Hepatocyte (in vitro differentiated cells): ENCODE data around the gene SPAG16. TPM values are rescaled to one million over a fixed set of nuclear protein-coding genes. Genes with fewer than 3 reads are reported as not detected.

Experiments used
- DNase-seq: peaks from one replicate; pipeline ENCODE4 v3.0.0-alpha.2; 2016; ENCODE audit warnings: low spot score
- H2AFZ ChIP-seq: fragments of 200-600 bp; sonication (generic); 2 replicates; pipeline ENCODE4 v1.6.0; 2016; ENCODE audit warnings: antibody characterized with exemption, mild to moderate bottlenecking
- H3K27ac ChIP-seq: fragments of 200-600 bp; sonication (generic); 2 replicates; pipeline ENCODE4 v1.5.1; 2016; ENCODE audit warnings: mild to moderate bottlenecking
- H3K27me3 ChIP-seq: fragments of 200-600 bp; sonication (generic); 2 replicates; pipeline ENCODE4 v1.6.1; 2016
- H3K36me3 ChIP-seq: fragments of 200-600 bp; sonication (generic); replicated peaks from 2 replicates; pipeline ENCODE4 v1.5.1; 2016; ENCODE audit warnings: low read depth; ENCODE audit not compliant: insufficient read depth
- H3K4me1 ChIP-seq: fragments of 200-600 bp; sonication (generic); 2 replicates; pipeline ENCODE4 v1.5.1; 2016; ENCODE audit warnings: mild to moderate bottlenecking, moderate library complexity; ENCODE audit not compliant: insufficient read depth
- H3K4me2 ChIP-seq: fragments of 200-600 bp; sonication (generic); 2 replicates; pipeline ENCODE4 v1.6.0; 2016
- H3K4me3 ChIP-seq: fragments of 200-600 bp; sonication (generic); 2 replicates; pipeline ENCODE4 v1.5.1; 2016; ENCODE audit warnings: mild to moderate bottlenecking
- H3K79me2 ChIP-seq: fragments of 200-600 bp; sonication (generic); 2 replicates; pipeline ENCODE4 v1.6.0; 2017; ENCODE audit warnings: mild to moderate bottlenecking
- H3K9me2 ChIP-seq: fragments of 200-600 bp; sonication (generic); replicated peaks from 2 replicates; pipeline ENCODE4 v1.6.0; 2017; ENCODE audit warnings: mild to moderate bottlenecking; ENCODE audit not compliant: insufficient read depth
- H3K9me3 ChIP-seq: fragments of 200-600 bp; sonication (generic); 2 replicates; pipeline ENCODE4 v1.5.1; 2016; ENCODE audit warnings: low read depth, mild to moderate bottlenecking
- H4K20me1 ChIP-seq: fragments of 200-600 bp; sonication (generic); 2 replicates; pipeline ENCODE4 v1.6.0; 2016; ENCODE audit warnings: mild to moderate bottlenecking; ENCODE audit not compliant: insufficient read depth, poor library complexity, severe bottlenecking
- CTCF ChIP-seq: fragments of 200-600 bp; sonication (generic); IDR thresholded peaks from 2 replicates; pipeline ENCODE4 v1.5.1; 2016; ENCODE audit warnings: antibody characterized with exemption, mild to moderate bottlenecking; ENCODE audit not compliant: poor library complexity
- EZH2 ChIP-seq: fragments of 200-600 bp; sonication (generic); IDR thresholded peaks from 2 replicates; pipeline ENCODE4 v1.6.1; 2016; ENCODE audit warnings: antibody characterized with exemption, mild to moderate bottlenecking, borderline replicate concordance
- EZH2phosphoT487 ChIP-seq: fragments of 200-600 bp; sonication (generic); IDR thresholded peaks from one replicate; pipeline ENCODE4 v1.6.1; 2018; ENCODE audit warnings: antibody characterized with exemption, mild to moderate bottlenecking, low read depth, moderate library complexity; ENCODE audit not compliant: unreplicated experiment, severe bottlenecking
- WGBS: methylation state at CpG from one replicate; pipeline ENCODE4 v1.1.6; 2016; ENCODE audit warnings: low lambda C conversion rate; ENCODE audit errors: missing lambda C conversion rate; 5-methylcytosine and 5-hydroxymethylcytosine counted together
- polyA plus RNA-seq: library from polyadenylated mRNA; unstranded; fragments of >200 nt; fragmentation: Nextera tagmentation; extraction: Ambion mirVana; gene quantifications from 2 replicates; pipeline ENCODE4 v1.2.1, GENCODE V29; 2016
- total RNA-seq: library from RNA; depleted of rRNA; stranded (reverse); fragments of >200 nt; gene quantifications from 2 replicates; pipeline ENCODE4 v1.2.3, GENCODE V29; 2014

SPAG16 gene
- total and polyA plus RNA-seq, 2 experiments from 2014 or later = 52.1 to 56.9 TPM

- Histone ChIP-seq H3K79me2 (no peaks in the 10 kb centered on the region), H3K4me3 (no peak overlapping the region), H3K9me2 (no peaks in the 10 kb centered on the region), H2AFZ (no peak overlapping the region), H3K27ac (no peak overlapping the region), H3K4me1 (no peaks in the 10 kb centered on the region), H3K9me3 (no peaks in the 10 kb centered on the region), H3K36me3 (no peaks in the 10 kb centered on the region), H3K27me3 (no peaks in the 10 kb centered on the region), H4K20me1 (no peaks in the 10 kb centered on the region), H3K4me2 (no peak overlapping the region)
- DNase-seq = no peak
- WGBS = 95% methylated on average over 1 of the region's 1 CpG
- TF ChIP-seq EZH2phosphoT487 (no peak), CTCF (no peak), EZH2 (no peak)
These were observed 874.6 kb downstream of the SPAG16 start for GRCh38 chr2:214158851-214159250.

DNA sequence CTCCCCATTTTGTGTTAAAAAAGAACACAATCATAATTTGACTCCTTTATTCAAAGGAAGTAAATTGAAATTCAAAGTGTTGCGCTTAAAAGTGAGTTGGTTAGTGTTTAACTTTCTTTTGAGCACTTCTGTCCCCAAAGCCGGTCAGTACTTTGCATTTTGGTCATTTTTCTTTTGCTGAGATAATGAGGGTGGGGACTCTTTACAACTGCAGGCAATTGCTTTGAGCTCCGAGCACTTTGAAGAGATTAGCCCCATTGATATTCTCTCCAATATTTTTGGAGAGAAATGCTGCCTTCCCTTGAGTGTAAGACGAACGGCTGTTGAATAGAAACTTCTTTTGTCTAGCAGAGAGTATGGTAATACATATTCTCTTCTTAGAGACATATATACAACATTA, 885.0 kb downstream of the SPAG16 start:
- Histone ChIP-seq H3K9me2 (no peaks in the 10 kb centered on the region), H3K27me3 (no peaks in the 10 kb centered on the region), H3K4me2 (no peak overlapping the region), H3K79me2 (no peaks in the 10 kb centered on the region), H3K4me3 (no peak overlapping the region), H3K9me3 (no peaks in the 10 kb centered on the region), H3K36me3 (no peaks in the 10 kb centered on the region), H3K4me1 (no peaks in the 10 kb centered on the region), H2AFZ (no peak overlapping the region), H3K27ac (no peak overlapping the region), H4K20me1 (no peaks in the 10 kb centered on the region)
- TF ChIP-seq EZH2 (no peak), CTCF (no peak), EZH2phosphoT487 (no peak)
- DNase-seq = no peak
- 65% methylated on average over 5 of the region's 5 CpGs for WGBS

GRCh38 chr2:214169736-214170135, 885.5 kb downstream of the SPAG16 start:
- no peak overlapping the region for H2AFZ ChIP-seq
- WGBS = 63% methylated on average over 2 of the region's 2 CpGs
- H3K4me3 ChIP-seq = no peak overlapping the region
- H3K4me2 ChIP-seq = no peak overlapping the region
- H3K4me1 ChIP-seq = no peaks in the 10 kb centered on the region
- no peaks in the 10 kb centered on the region for H4K20me1 ChIP-seq
- H3K27me3 ChIP-seq = no peaks in the 10 kb centered on the region
- H3K36me3 ChIP-seq = no peaks in the 10 kb centered on the region
- H3K79me2 ChIP-seq = no peaks in the 10 kb centered on the region
- TF ChIP-seq EZH2phosphoT487 (no peak), CTCF (no peak), EZH2 (no peak)
- no peaks in the 10 kb centered on the region for H3K9me3 ChIP-seq
- no peak for DNase-seq
- no peaks in the 10 kb centered on the region for H3K9me2 ChIP-seq
- no peak overlapping the region for H3K27ac ChIP-seq

GRCh38 chr2:214174563-214174962, 890.3 kb downstream of the SPAG16 start:
- 35% methylated on average over 1 of the region's 1 CpG for WGBS
- no peaks in the 10 kb centered on the region for H3K9me3 ChIP-seq
- TF ChIP-seq CTCF (no peak), EZH2 (no peak), EZH2phosphoT487 (no peak)
- H4K20me1 ChIP-seq = no peaks in the 10 kb centered on the region
- H3K9me2 ChIP-seq = no peaks in the 10 kb centered on the region
- H3K4me1 ChIP-seq = no peaks in the 10 kb centered on the region
- no peak overlapping the region for H2AFZ ChIP-seq
- no peak for DNase-seq
- H3K4me3 ChIP-seq = no peak overlapping the region
- no peaks in the 10 kb centered on the region for H3K79me2 ChIP-seq
- no peaks in the 10 kb centered on the region for H3K36me3 ChIP-seq
- H3K27ac ChIP-seq = no peak overlapping the region
- H3K27me3 ChIP-seq = no peaks in the 10 kb centered on the region
- no peak overlapping the region for H3K4me2 ChIP-seq
